Right ventricle myocardium superior (tissue), 1 donor: ENCODE measurements around the gene LMOD3. TPM values are rescaled to one million over a fixed set of nuclear protein-coding genes. Genes with fewer than 3 reads are reported as not detected.
A peak's percentile ranks its signal among the peaks of the same experiment; 100 is the strongest.

Experiments
- ATAC-seq: fragments of 200-7000 bp; cut with Tn5 transposase; one replicate; pipeline ENCODE4 v1.9.1; 2020; ENCODE audit warnings: mild to moderate bottlenecking; ENCODE audit not compliant: poor library complexity
- DNase-seq: peaks from one replicate; pipeline ENCODE4 v3.0.0-alpha.2; 2020
- intact Hi-C: fragments of 100-400 bp; cut with DNase I; formaldehyde crosslinking; loops from one replicate; pipeline ENCODE4 v1.11.2; 2022
- total RNA-seq: library from RNA; stranded (reverse); fragmentation: NEBNext Ultra II Directional; extraction: Animal tissue kit (Norgen Biotek cat#: 25700); gene quantifications from one replicate; pipeline ENCODE4 v1.2.1, GENCODE V29; 2021
- donor health status: DM: no; HTN: yes; CAD: no; lungs with severe emphysema.

Gene LMOD3
- total RNA-seq, 1 donor from 2014 or later: 148 TPM

DNA sequence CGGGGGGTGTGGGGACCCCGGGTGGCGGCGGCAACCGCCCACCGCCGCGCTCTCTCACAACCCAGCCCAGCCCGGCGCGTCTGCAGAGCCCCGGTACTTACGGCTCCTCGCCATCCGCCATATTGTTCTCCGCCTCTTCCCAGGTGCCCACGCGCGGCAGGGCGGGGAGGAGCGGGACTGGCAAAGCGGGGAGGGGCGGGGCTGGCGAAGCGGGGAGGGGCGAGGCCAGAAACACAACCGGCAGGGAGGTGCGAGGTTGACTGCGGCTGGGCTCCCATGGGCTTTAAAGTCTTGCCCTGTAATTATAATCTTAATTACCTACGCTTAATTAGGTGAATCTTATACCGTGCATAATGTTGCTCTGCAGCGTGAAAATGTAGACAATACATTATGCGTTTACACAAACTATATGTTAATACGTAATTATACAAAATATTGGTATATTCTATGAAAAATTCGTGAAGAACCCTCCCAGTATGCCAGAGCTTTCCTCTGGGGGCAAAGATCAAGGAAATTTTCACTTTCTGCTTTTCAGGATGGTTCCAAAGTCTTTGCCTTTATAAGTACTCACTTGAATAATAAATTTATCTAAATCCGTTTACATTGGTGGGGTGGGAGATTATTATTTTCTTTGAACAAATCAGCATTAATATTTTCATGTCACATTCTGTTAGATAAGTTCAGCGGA lies 42.0 kb downstream of the LMOD3 start, which contains the start of gene UBA3:
Gene UBA3 (minus strand): TSS at position 133 of the 688 bp plus-strand sequence. CDS start 12 bp downstream, at position 121.
- ATAC-seq (peak; percentile 83), DNase-seq (peak; percentile 95)
- intact Hi-C loops: no loop called here

DNA sequence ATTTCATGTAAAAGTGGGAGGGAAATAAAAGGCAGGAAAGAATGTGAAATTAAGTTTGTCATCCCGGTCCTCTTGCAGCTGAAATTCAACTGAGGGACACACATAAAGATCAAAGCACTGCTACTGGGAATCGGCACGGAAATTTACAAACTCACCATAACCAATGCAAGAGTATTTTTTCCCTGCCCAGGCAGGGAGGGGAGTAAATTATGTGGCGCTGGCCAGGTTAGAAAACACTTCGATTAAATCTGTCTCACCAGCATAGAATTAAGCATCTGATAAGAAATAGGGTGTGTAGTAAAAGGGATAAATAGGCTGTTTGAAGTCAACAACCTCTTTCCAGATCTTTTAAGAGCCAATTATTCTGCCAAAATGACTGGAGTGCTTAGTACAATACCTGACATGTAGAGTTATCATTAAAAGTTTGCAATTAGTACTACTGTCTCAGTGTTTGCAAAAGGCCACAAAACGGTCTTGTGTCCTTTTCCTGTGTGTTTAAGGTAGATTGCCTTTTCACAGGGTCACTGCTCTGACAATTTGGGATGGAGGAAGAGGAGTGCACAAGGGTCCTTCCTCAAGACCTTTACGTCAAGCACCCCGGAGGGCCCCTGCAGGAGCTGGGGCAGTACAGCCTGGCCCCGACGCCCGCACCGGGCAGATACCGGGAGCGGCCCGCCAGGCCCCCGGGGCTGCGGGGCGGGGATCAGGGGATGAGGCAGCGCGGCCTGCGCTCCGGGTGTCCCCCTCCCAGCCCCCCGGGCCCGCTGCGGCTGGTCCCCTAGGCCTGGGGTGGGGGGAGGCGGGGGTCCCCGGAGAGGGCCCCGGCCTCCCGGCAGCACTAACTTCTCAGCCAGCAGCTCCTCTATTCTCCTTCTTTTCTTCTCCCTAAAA lies 42.9 kb downstream of the LMOD3 start:
- ATAC-seq: peak; percentile 42
- intact Hi-C loops: no loop called here
- peak; percentile 47 for DNase-seq

DNA sequence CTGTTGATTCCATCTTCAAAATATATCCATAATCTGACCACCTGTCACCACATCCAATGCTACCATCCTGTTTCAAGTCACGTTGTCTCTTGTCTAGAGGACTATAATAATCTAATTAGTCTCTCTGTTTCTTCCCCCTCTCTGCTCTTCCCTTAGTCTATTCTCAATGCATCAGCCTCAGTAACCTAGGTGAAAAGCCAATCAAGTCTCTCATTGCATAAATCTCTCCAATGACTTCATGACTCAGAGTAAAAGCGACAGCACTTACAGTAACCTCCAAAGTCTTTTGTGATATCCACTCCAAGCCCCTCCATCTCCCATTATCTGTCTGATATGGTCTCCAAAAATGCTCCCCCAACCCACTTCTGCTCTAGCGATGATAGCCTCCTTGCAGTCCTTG lies 49.5 kb downstream of the LMOD3 start:
- intact Hi-C loops: no loop called here
- DNase-seq (no peak), ATAC-seq (no peak)

DNA sequence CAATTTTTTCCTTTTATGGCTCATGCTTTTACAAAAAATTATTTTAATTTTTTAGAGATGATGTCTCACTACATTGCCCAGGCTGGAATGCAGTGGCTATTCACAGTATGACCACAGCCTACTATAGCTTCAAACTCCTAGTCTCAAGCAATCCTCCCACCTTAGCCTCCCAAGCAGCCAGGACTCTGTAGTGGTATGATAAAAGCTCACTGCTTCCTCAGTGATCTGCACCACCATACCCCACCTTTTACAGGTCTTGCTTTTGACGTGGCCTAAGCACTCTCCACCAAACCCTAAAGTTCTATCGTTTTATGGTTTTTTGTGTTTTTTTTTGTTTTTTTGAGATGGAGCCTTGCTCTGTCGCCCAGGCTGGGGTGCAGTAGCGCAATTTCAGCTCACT lies 56.3 kb downstream of the LMOD3 start:
- intact Hi-C loops: no loop called here
- no peak for DNase-seq
- ATAC-seq: no peak

DNA sequence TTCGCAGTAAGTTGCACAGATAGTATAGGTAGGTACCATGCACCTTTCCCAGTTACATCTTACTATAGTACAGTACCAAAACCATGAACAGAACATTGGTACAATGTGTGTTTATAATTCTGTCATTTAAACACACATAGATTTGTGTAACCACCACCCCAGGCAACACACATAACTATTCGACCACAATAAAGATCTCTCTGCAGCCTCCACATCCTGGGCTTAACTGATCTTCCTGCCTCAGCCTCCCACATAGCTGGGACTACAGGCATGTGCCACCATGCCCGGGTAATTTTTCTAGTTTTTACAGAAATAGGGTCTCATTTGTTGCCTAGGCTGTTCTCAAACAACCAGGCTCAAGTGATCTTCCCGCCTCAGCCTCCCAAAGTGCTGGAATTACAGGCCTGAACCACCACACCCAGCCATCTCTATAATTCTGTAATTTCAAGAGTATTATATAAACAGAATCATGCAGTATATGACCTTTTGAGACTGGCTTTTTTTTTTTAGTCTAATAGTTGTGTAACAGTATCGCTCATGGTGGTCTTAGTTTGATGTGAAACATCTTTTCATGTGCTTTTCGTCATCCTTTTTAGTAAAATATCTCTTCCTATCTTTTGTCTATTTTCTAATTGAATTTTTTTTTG lies 57.0 kb downstream of the LMOD3 start:
- intact Hi-C loops: no loop called here
- no peak for DNase-seq
- no peak for ATAC-seq

DNA sequence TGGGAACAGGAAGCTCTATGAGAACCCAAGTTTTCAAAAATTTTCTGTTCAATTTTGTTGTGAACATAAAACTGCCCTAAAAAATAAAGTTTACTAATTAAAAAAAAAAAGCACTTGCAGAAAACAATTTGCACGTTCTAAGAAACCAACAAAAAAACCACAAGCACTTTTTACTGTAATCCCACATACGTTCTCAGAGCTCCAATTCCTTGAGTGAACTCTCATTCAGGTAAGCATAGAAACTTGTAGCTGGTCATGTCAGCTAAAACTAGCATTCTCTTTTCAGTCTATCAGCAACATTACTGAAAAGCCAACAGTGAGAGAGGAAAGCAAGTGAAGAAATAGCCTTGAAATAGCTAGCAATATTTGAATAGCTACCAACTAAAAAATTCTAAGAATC lies 58.8 kb downstream of the LMOD3 start:
- no peak for DNase-seq
- no peak for ATAC-seq
- intact Hi-C loops: no loop called here

DNA sequence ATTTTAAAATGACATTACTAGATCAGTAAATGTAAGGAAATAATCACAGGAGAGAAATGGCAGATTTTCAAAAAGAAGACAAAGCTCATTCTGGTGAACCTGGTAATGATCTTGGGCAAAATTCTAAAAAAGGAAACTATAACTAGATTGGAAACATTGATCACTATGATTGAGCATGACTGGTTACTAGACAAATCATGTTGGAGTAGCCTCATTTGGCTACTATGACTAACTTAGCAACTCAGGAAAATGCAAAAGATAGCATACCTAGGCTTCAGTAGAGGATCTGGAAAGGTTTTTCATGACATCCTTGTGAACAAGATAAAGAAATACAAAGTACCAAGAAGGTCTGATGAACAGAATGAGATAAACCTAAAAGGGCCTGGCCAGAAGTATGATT lies 62.7 kb downstream of the LMOD3 start:
- DNase-seq (no peak), ATAC-seq (no peak)
- intact Hi-C loops: no loop called here

DNA sequence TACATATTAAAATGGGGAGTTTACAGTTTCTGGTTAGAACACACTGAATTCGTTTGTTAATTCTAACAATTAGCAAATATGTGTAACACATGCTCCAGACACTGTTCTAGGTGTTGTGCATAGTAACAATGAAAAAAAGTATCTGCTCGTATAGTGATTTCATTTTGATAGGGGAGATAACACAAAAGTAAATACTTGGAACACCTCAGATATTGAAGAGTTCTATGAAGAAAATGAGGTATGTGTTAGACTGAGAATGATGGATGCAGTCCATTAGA lies 63.5 kb downstream of the LMOD3 start:
- DNase-seq: no peak
- intact Hi-C loops: no loop called here
- no peak for ATAC-seq

DNA sequence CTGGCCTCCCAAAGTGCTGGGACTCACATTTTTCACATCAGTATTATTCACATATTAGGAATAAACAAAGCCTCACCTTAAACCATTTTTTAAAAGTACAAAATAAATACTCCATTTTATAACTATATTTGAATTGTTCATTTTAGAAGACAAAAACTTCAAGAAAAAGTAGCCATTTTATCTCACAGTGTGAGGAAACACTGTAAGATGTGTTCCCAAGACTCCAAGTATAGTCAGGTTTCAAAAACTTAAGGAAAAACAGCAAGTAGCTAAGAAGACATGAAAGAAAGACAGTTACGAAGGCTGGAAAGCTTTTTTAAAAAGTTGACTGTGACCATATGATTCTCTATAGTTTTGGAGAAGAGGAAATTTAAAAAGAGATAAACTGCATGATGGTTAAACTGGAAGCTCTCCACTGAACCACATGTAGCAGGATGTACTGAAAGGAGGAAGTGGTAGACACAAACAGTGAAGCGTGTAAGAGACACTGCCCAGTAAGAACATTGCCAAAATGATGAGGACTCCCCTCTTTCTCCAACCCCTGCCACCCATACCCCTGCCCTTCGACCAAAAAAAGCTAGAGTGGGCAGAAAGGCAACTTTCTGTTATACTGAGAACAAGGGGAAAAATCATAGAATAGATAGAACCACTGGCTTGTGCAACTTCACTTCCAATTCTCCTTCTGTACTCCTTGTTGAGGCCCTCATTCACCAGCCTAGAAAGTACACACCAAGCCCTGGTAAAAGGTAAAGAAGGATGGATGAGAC lies 64.0 kb downstream of the LMOD3 start:
- DNase-seq: no peak

More for the DNA sequence above, 64.0 kb downstream of the LMOD3 start:
- peak; percentile 38 for ATAC-seq
- intact Hi-C loops: no loop called here

Other genes with a start within 250 kb of the LMOD3 start
- gene TAFA4, start 190.0 kb downstream of the LMOD3 start, total RNA-seq: not detected
- gene EOGT, start 108.9 kb downstream of the LMOD3 start, total RNA-seq: 28.7 TPM
- 16.6 TPM for gene TMF1, start 70.3 kb downstream of the LMOD3 start, total RNA-seq
- 84.4 TPM for gene UBA3, start 42.2 kb downstream of the LMOD3 start, total RNA-seq
- 184 TPM for gene ARL6IP5, start 37.7 kb downstream of the LMOD3 start, total RNA-seq